Measurements from ENCODE around the gene DALRD3.

The DALRD3 gene

DNA sequence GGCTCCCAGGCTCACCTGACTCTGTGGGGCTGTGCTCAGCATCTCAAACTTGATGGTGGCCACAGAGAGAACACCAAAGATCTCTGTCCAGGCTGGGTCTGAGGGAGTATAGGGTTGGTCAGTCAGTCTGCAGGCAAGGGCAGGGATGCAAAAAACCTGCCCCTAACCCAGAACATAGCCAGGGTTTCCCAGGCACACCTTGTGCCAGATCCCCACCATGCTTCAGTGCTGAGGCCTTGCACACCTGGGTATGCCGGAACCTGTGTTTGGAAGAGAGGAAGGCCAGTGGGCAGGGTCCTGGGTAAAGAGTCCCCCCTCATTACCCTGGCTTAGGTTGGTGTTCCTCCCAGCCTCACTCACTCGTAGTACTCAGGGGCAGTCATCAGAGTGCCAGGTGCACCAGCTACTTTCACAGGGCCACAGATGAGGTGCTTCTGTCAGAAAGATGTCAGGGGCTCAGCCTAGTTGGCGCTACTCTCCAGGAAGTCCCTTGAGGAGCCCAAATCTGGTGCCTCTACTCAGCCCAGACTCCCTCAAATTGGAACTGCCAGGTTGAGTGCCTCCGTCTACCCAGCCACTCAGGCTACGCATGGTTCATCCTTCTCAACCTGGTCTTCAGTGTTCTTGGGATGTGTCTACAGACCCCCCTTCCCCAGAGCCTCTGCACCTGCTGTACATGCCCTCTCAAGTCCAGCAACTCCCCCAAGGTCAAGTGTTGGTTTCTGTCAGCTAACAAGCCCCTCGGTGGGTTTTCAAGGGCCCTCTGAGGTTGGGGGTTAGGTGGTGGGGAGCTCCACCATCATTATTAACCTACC lies 1.8 kb downstream of the DALRD3 start:
- H3K27ac ChIP-seq, result peak overlapping the region in 1 of 2 donors; percentile 87
- H3K36me3 ChIP-seq, result peaks cover 18 to 56% (median 37%) of the 10 kb centered on the region in 3 donors
- H3K9me3 ChIP-seq, result no peaks in the 10 kb centered on the region
- DNase-seq, result no peak
- no peak overlapping the region for H3K4me3 ChIP-seq
- intact Hi-C loops (cut with DNase I; ENCODE audit: low total_unique reads), result no loop called here
- TF ChIP-seq, protein P1, sequence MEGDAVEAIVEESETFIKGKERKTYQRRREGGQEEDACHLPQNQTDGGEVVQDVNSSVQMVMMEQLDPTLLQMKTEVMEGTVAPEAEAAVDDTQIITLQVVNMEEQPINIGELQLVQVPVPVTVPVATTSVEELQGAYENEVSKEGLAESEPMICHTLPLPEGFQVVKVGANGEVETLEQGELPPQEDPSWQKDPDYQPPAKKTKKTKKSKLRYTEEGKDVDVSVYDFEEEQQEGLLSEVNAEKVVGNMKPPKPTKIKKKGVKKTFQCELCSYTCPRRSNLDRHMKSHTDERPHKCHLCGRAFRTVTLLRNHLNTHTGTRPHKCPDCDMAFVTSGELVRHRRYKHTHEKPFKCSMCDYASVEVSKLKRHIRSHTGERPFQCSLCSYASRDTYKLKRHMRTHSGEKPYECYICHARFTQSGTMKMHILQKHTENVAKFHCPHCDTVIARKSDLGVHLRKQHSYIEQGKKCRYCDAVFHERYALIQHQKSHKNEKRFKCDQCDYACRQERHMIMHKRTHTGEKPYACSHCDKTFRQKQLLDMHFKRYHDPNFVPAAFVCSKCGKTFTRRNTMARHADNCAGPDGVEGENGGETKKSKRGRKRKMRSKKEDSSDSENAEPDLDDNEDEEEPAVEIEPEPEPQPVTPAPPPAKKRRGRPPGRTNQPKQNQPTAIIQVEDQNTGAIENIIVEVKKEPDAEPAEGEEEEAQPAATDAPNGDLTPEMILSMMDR (IDR thresholded peaks at IDR 0.05), result no peak
- peaks cover 0 to 49% (median 33%) of the 10 kb centered on the region in 4 donors for H3K4me1 ChIP-seq
- H3K27me3 ChIP-seq, result no peaks in the 10 kb centered on the region

DNA sequence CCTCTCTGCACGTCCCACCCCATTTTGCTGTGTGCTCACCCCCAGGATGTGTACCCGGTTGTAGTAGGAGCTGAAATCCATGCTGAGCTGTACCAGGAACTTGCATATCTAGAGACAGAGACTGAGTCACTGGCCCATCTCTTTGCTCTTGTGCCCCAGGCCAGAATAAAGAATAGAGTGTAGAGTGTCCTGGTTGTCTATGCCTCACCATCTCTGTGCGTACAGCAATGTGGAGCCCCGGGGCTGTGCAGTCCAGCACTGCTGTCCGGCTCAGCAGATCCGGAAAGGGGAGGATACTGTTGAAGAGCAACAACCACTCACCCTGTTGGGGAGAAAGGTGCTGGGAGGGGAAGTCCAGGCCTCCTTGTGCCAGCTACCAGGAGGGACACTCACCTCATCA lies 2.6 kb downstream of the DALRD3 start:
- Histone ChIP-seq H3K36me3 (peaks cover 18 to 61% (median 37%) of the 10 kb centered on the region in 3 donors), H3K9me3 (no peaks in the 10 kb centered on the region), H3K4me3 (no peak overlapping the region), H3K27ac (no peak overlapping the region), H3K4me1 (peaks cover 0 to 49% (median 33%) of the 10 kb centered on the region in 4 donors), H3K27me3 (no peaks in the 10 kb centered on the region)
- intact Hi-C loops (cut with DNase I; ENCODE audit: low total_unique reads), result no loop called here
- no peak for DNase-seq
- TF ChIP-seq, protein P1 (IDR thresholded peaks at IDR 0.05), result no peak

DNA sequence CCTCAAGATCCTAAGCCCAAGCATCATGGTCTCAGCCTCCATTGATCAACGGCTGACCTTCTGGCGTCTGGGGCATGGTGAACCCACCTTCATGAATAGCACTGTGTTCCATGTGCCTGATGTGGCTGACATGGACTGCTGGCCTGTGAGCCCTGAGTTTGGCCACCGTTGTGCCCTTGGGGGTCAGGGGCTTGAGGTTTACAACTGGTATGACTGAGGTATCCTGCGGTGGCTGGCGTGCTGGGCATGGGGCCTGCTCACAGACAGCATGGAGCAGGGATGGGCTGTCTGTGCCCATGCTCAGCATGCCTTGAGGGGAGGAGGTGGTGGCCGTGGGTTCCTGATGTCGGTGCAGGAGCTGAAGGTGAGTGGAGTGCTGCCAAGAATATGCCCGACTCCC lies 3.3 kb downstream of the DALRD3 start:
- intact Hi-C loops (cut with DNase I; ENCODE audit: low total_unique reads), result no loop called here
- peaks cover 18 to 61% (median 37%) of the 10 kb centered on the region in 3 donors for H3K36me3 ChIP-seq
- H3K27ac ChIP-seq, result no peak overlapping the region
- H3K27me3 ChIP-seq, result no peaks in the 10 kb centered on the region
- H3K9me3 ChIP-seq, result no peaks in the 10 kb centered on the region
- no peak overlapping the region for H3K4me3 ChIP-seq
- peaks cover 0 to 42% (median 26%) of the 10 kb centered on the region in 4 donors for H3K4me1 ChIP-seq
- no peak for DNase-seq
- TF ChIP-seq, protein P1 (IDR thresholded peaks at IDR 0.05), result no peak

DNA sequence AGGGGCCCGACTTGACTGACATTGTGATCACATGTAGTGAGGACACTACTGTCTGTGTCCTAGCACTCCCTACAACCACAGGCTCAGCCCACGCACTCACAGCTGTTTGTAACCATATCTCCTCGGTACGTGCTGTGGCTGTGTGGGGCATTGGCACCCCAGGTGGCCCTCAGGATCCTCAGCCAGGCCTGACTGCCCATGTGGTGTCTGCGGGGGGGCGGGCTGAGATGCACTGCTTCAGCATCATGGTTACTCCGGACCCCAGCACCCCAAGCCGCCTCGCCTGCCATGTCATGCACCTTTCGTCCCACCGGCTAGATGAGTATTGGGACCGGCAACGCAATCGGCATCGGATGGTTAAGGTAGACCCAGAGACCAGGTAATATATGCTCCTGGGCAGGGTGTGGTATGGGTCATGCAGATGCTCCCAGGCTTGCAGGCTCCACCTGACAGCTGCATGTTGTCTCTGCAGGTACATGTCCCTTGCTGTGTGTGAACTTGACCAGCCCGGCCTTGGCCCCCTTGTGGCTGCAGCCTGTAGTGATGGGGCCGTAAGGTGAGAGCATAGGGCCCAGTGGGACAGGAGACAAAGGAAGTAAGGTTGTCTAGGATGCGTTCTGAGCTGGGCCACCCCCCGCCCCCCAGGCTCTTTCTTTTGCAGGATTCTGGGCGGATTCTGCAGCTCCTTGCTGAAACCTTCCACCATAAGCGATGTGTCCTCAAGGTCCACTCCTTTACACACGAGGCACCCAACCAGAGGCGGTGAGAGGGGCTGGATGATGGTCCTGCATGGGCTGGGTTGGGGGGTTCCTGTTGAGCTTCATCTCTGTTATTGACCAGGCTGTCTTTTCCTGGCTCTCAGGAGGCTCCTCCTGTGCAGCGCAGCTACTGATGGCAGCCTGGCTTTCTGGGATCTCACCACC lies 4.4 kb downstream of the DALRD3 start:
- TF ChIP-seq, protein P1 (IDR thresholded peaks at IDR 0.05), result peak; percentile 37 to 41
- Histone ChIP-seq H3K36me3 (peaks cover 18 to 65% (median 37%) of the 10 kb centered on the region in 3 donors), H3K4me1 (peaks cover 0 to 33% (median 16%) of the 10 kb centered on the region in 4 donors), H3K4me3 (no peak overlapping the region), H3K9me3 (no peaks in the 10 kb centered on the region), H3K27ac (no peak overlapping the region), H3K27me3 (no peaks in the 10 kb centered on the region)
- DNase-seq, result no peak
- intact Hi-C loops (cut with DNase I; ENCODE audit: low total_unique reads), result no loop called here

DNA sequence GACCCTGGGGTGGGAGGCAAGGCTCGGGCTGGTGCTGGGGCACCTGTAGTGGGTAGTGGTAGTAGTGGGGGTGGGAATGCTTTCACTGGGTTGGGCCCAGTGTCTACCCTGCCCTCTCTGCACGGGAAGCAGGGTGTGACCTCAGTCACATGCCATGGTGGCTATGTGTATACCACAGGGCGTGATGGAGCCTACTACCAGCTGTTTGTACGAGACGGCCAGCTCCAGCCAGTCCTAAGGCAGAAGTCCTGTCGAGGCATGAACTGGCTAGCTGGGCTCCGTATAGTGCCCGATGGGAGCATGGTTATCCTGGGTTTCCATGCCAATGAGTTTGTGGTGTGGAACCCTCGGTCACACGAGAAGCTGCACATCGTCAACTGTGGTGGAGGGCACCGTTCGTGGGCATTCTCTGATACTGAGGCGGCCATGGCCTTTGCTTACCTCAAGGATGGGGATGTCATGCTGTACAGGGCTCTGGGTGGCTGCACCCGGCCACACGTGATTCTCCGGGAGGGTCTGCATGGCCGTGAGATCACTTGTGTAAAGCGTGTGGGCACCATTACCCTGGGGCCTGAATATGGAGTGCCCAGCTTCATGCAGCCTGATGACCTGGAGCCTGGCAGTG lies 5.2 kb downstream of the DALRD3 start:
- Histone ChIP-seq H3K27ac (no peak overlapping the region), H3K4me1 (peaks cover 0 to 35% (median 18%) of the 10 kb centered on the region in 4 donors), H3K4me3 (no peak overlapping the region), H3K9me3 (no peaks in the 10 kb centered on the region), H3K27me3 (no peaks in the 10 kb centered on the region), H3K36me3 (peaks cover 18 to 69% (median 37%) of the 10 kb centered on the region in 3 donors)
- no peak for DNase-seq
- intact Hi-C loops (cut with DNase I; ENCODE audit: low total_unique reads), result no loop called here
- TF ChIP-seq, protein P1 (IDR thresholded peaks at IDR 0.05), result no peak

Data from tibial artery (tissue), 4 donors.